NCI-H1105 (cell line): ENCODE data around the gene GJD4.

Experiments
- DNase-seq: peaks from one replicate; lab custom pipeline; 2025; lab: John Stamatoyannopoulos, UW

GJD4 gene

GRCh38 chr10:35631404-35631803, 26.3 kb downstream of the GJD4 start:
- no peak for DNase-seq

GRCh38 chr10:35632027-35632426, 26.9 kb downstream of the GJD4 start:
- no peak for DNase-seq

DNA sequence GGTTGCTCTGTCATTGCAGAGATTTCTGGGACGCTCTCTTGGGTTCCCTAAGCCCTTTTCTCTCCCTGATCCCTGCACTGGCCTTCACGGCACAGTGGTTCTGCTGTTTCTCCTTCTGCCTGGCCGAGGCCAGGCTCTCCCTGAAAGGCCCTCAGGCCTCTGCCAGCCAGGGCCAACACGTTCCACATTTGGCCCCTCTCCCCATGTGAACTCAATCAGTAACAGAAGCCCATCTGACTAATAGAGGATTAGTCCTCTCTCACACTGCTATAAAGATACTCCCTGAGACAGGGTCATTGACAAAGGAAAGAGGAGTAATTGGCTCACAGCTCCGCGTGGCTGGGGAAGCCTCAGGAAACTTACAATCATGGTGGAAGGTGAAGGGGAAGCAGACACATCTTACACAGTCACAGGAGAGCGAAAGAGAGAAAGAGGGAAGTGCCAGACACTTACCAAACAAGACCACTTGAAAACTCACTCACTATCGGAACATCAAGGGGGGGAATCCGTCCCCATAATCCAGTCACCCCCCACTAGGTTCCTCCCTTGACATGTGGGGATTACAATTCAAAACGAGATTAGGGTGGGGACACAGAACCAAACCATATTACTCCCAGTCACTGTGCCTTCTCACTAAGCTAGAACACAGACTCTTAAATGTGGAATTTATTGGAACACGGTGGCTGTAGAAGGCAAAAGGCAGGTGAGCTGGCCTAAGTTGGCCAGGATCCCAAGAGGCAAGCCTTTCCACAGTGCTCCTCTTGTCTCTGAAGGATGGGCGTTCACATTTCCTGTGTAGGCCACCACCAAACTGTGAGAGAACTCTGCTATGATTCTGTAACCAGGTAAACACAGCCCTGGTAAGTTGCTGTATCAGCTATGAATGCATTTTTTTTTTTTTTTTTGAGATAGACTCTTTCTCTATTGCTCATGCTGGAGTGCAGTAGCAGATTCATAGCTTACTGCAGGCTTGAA, 28.2 kb downstream of the GJD4 start:
- no peak for DNase-seq

GRCh38 chr10:35635576-35635975, 30.4 kb downstream of the GJD4 start:
- DNase-seq: peak; percentile 46

DNA sequence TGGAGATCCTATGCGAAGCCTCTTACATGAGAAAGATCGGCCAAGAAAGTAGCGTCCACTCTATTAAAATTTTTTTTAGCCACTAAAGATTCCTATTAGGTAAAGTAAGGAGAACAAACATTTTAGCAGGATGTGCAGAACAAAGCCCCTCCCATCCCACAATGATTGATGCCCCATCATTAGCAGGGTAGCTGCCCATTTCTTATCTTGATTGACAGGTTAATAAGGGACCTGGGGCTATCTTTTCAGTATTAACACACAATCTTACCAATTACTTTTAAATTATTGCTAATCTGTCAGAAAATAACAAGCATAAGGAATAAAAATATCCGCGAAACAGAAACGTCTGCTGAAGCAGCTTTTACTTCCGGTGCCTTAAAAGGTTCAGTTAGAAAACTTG, 31.8 kb downstream of the GJD4 start:
- no peak for DNase-seq

DNA sequence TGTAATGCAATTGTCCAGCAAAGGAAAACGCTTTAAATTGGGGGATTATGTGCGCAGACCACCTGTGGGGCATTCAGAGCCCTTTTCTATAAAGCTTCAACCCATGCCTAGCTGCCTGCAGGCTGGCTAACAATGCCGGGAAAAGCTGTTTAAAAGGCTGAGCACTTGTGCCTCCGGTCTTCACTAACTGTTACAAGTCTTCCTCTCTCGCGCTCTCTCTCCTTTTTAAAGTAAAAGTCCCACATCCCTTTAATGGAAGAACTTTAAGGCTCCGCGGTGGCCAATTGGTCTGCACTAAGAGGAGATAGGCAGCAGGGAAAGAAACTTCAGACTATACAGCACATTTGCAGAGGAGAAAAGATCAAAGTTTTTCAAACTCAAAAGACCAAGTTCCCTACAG, 32.3 kb downstream of the GJD4 start:
- DNase-seq: no peak

- DNase-seq: no peak
Observed at GRCh38 chr10:35638101-35638500, 33.0 kb downstream of the GJD4 start.

- DNase-seq: no peak
Observed at GRCh38 chr10:35639021-35639727, 34.0 kb downstream of the GJD4 start.

GRCh38 chr10:35639728-35640401, 34.7 kb downstream of the GJD4 start:
- DNase-seq: no peak

DNA sequence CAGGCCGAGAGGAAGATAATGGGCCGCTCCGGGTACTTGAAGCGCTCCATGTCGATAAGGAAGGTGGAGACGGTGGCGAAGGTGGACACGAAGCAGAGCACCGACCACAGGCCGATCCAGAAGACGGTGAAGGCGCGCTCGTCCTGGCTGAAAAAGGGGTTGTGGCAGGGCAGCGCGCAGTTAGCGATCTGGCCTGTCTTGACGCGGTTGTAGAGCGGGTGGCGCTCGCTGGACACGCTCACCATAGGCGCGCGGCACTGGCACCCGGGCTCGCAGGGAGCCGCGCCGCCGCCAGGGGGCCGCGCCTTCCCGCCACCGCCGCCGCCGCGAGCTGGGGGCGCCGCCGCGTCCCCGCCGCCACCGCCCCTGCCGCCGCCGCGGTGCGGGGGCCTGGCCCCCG, 35.3 kb downstream of the GJD4 start:
- DNase-seq: peak; percentile 38

GRCh38 chr10:35640951-35641675, 36.0 kb downstream of the GJD4 start:
- DNase-seq: peak; percentile 40

DNA sequence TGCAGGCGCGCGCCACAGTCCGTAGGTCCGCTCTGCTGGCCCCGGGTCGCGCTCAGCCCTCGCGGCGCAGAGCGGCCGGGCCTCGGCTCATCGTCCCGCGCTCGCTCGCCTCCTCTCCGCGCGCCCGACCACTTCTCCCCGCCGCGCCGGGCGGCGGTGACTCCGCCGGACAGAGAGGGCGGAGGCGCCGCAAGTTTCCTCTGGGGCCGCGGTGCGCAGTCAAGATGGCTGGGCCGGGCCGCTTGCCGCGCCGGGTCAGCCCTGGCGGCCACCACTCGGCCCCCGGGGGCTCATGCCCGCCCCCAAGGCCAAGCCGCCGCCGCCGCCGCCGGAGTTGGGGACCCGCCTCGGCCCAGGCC, 36.5 kb downstream of the GJD4 start:
- no peak for DNase-seq

GRCh38 chr10:35642035-35642792, 37.1 kb downstream of the GJD4 start, which contains the start of gene FZD8:
TSS of gene FZD8 (minus strand) at chr10:35642296. CDS start at chr10:35641429, 867 bp downstream.
- DNase-seq: peak; percentile 65

DNA sequence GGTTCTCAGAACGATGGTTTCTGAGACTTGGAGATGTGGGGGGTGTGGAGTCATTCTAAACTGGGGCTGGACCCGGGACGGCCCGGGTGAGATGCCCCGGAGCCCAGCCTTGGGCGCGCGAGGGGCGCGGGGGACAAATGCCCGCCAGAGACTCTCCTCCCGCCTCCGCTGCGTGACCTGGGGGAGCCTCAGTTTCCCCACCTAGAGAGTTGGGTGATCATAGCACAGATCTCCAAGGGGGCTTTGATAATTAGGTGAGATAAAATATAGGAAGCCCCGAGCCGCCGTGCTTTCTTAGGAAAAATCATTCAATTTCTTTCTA, 37.6 kb downstream of the GJD4 start:
- no peak for DNase-seq

DNA sequence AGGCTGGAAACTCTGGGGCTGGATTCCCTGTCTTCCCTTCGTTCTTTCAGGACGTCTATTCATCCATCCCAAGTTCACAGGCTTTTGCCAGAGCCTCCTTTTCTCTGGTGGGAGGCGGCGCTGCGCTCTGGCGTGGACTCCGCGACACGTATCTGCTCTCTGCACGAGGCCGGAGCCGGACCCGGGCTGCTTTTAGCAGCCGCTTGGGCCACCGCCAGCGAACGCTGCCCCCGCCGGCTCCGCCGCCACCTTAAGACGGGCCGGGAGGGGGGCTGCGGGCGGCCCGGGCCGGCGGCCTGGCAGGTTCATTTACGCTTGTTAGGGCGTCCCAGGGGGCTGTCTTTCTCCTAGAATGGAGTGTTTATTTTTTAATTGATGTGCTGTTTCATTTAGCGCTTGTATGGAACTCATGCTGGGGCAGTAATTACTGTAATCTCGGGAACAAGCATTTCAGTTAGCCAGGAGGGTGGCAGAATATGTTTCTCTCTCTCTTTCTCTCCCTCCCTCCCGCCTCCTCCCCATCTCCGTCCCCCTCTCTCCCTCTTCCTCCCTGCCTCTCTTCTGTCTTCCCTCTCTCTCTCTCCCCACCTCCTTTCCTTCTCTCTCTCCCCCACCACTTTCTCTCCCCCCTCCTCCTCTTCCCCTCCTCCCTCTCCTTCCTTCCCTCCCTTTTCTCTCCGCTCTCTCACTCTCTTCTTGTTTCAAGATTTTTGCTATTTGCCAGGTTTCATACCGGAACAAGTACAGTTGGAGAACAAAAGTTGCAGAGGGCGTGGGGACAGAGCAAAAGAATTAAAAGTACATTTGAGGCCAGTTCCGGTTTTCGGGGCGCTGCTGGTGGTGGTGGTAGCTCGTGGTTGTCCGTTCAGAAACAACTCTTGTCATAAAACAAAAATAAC, 38.3 kb downstream of the GJD4 start:
- no peak for DNase-seq

GRCh38 chr10:35644050-35644950, 39.2 kb downstream of the GJD4 start:
- no peak for DNase-seq

DNA sequence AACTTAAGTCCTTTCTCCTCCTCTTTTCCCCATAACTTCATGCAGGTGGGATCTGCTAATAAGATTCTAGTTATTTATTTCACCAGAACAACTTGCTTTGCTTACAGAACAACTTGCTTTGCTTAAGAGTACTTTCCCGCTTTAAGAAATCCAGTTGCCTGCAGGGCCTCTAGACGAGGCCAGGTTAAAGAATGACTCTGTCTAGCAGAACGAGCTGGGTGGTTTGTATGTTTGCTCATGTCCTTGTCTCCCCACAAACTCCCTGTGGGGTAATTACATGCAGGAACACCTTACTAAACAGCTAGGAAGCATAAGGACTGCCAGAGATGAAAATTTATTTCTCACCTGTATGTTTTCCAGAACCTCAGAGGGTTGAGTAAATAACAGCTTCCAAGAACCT, 45.8 kb downstream of the GJD4 start:
- no peak for DNase-seq

DNA sequence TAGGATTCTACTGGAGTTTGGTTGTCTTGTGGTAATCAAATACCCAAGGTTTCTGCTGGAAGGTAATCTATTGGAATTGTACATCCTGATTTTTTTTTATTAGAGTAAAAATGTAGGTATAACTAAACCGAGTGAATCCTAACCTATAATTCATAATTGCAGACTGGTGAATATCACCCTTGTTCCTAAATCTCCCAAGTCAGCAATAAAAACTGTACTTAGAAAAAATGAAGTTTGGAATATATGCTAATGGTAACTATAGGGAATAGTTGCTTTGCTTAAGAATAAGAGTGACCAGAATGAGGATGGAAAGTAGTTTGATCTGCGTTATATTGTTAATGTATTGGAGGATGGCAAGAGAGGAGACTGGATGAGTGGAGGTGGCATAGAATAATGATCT, 47.7 kb downstream of the GJD4 start:
- no peak for DNase-seq

- no peak for DNase-seq
Observed at GRCh38 chr10:35657621-35658020, 52.5 kb downstream of the GJD4 start.
